Omental fat pad (tissue), 4 donors: ENCODE data around the gene SNX17. TPM values are rescaled to one million over a fixed set of nuclear protein-coding genes. Genes with fewer than 3 reads are reported as not detected.

Source experiments
- ATAC-seq: fragments of 150-250 bp; one replicate; pipeline ENCODE4 v1.9.1; 2016; ENCODE audit warnings: mild to moderate bottlenecking, moderate library complexity; ENCODE audit not compliant: low FRiP score
- DNase-seq: peaks from one replicate; pipeline ENCODE4 v3.0.0-alpha.2; 2019; ENCODE audit warnings: low spot score
- total RNA-seq, 4 donors: library from RNA; depleted of rRNA; stranded (reverse); fragments of >200 nt; gene quantifications; one replicate each; pipeline ENCODE4 v1.1.0, GENCODE V29; 2016
- TF ChIP-seq, protein P1 (sequence below), 3 donors: fragments of 450-650 bp; IDR thresholded peaks; one replicate each; pipeline ENCODE4 v1.5.1; 2016 to 2017; ENCODE audit warnings: antibody characterized with exemption in 3 of 3, mild to moderate bottlenecking in 3 of 3, moderate library complexity in 2 of 3

Gene SNX17
- total RNA-seq, 4 donors from 2014 or later = 92.6 to 116 (median 105) TPM

- TF ChIP-seq, protein P1, sequence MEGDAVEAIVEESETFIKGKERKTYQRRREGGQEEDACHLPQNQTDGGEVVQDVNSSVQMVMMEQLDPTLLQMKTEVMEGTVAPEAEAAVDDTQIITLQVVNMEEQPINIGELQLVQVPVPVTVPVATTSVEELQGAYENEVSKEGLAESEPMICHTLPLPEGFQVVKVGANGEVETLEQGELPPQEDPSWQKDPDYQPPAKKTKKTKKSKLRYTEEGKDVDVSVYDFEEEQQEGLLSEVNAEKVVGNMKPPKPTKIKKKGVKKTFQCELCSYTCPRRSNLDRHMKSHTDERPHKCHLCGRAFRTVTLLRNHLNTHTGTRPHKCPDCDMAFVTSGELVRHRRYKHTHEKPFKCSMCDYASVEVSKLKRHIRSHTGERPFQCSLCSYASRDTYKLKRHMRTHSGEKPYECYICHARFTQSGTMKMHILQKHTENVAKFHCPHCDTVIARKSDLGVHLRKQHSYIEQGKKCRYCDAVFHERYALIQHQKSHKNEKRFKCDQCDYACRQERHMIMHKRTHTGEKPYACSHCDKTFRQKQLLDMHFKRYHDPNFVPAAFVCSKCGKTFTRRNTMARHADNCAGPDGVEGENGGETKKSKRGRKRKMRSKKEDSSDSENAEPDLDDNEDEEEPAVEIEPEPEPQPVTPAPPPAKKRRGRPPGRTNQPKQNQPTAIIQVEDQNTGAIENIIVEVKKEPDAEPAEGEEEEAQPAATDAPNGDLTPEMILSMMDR (IDR thresholded peaks at IDR 0.05) = no peak
- DNase-seq = no peak
- ATAC-seq = peak; percentile 52
Measured at GRCh38 chr2:27408601-27409320, 38.3 kb downstream of the SNX17 start.

DNA sequence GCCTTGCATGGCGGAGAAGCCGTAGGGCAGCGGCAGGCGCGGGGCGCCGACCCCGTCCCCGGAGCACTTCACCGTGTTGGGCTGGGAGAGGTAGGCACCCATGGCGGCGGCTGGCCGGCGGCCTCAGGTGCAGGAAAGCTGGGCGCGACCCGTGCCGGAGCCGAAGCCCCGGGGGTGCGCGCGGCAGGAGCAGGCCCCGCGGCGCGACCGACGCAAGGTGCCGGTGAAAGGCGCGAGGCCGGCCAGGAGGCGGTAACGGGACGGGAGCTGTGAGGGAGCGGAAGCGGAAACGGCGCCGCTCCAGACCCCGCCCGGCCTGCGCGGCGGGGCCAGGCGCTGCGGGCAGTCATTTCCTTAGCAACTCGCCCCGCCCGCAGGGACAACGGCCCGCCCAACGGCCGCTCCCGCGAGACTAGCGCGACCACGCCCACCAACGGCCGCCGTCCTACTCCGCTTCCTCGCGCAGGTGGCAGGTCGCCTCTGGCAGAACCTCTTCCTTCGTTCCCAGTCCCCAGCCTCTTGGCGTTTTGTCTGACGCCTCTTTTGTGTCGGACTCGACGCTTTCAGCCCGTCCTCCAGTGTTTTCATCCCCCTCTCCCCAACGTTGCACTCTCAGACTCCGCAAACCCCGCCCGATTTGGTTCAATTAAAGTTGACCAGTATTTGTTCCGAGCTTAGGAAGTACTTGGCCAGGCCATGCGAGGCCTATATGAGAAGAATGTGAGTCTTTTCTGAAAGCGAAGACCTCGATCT, 39.1 kb downstream of the SNX17 start, which contains the start of gene PPM1G:
Gene PPM1G, minus strand, starts transcription at position 271 of the 753 bp plus-strand sequence. Its CDS starts 169 bp downstream, at position 102.
- TF ChIP-seq, protein P1 (IDR thresholded peaks at IDR 0.05) = no peak
- peak; percentile 100 for ATAC-seq
- peak; percentile 78 for DNase-seq

GRCh38 chr2:27412419-27413152, 42.2 kb downstream of the SNX17 start:
- DNase-seq (no peak), ATAC-seq (no peak)

GRCh38 chr2:27416151-27416550, 45.7 kb downstream of the SNX17 start:
- no peak for ATAC-seq
- TF ChIP-seq, protein P1 (IDR thresholded peaks at IDR 0.05) = no peak
- no peak for DNase-seq

More at GRCh38 chr2:27412419-27413152, 42.2 kb downstream of the SNX17 start:
- TF ChIP-seq, protein P1 (IDR thresholded peaks at IDR 0.05) = no peak

GRCh38 chr2:27420996-27421395, 50.6 kb downstream of the SNX17 start:
- TF ChIP-seq, protein P1 (IDR thresholded peaks at IDR 0.05) = no peak
- ATAC-seq (no peak), DNase-seq (no peak)

DNA sequence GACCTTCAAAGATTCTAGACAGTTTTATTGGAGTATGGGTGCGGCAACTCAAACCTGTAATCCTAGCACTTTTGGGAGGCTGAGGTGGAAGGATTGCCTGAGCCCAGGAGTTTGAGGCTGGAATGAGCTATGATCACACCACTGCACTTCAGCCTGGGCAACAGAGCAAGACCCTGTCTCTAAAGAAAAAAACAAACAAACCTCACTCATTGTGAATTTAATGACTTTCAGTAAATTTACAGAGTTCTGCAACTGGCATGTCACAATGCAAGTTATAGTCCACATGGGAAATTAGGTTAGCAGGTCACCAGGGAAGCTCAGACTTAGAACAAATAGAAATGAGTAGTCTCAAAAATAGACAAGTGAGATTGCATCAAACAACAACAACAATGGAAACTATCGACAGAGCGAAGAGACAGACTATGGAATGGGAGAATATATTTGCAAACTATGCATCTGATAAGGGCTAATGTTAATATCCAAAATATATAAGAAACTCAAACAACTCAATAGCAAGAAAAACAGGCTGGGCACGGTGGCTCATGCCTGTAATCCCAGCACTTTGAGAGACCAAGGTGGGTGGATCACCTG, 51.3 kb downstream of the SNX17 start:
- ATAC-seq = no peak
- TF ChIP-seq, protein P1 (IDR thresholded peaks at IDR 0.05) = no peak
- no peak for DNase-seq
